Heart left ventricle (tissue), 16 donors: ENCODE measurements around the gene MED29. TPM values are rescaled to one million over a fixed set of nuclear protein-coding genes. Genes with fewer than 3 reads are reported as not detected.
A peak's percentile ranks its signal among the peaks of the same experiment; 100 is the strongest.

Experiments
- ATAC-seq, 4 donors: fragments of 200-7000 bp; cut with Tn5 transposase; one replicate each; pipeline ENCODE4 v1.9.1; 2020 to 2022; ENCODE audit warnings: moderate library complexity in 4 of 4, mild to moderate bottlenecking in 3 of 4, moderate number of reproducible peaks in 1 of 4
- DNase-seq, 5 donors: peaks; one replicate each; pipeline ENCODE4 v3.0.0-alpha.2; 2020
- H3K27ac ChIP-seq, 12 donors: fragments of 200-600 bp; sonication (generic) in 4 of 12; one replicate each; pipeline versions ENCODE4 v1.5.0 to v1.8.0; 2016 to 2022; ENCODE audit warnings: mild to moderate bottlenecking in 2 of 12
- H3K27me3 ChIP-seq, 9 donors: fragments of 200-600 bp; sonication (generic) in 2 of 9; one replicate each; pipeline versions ENCODE4 v1.5.1 to v1.8.0; 2016 to 2022; ENCODE audit warnings: mild to moderate bottlenecking in 3 of 9
- H3K36me3 ChIP-seq, 9 donors: fragments of 200-600 bp; sonication (generic) in 2 of 9; one replicate each; pipeline versions ENCODE4 v1.5.0 to v1.8.0; 2018 to 2022; ENCODE audit warnings: mild to moderate bottlenecking in 2 of 9
- H3K4me1 ChIP-seq, 12 donors: fragments of 200-600 bp; sonication (generic) in 4 of 12; one replicate each; pipeline versions ENCODE4 v1.5.0 to v1.8.0; 2016 to 2022; ENCODE audit warnings: mild to moderate bottlenecking in 3 of 12
- H3K4me3 ChIP-seq, 12 donors: fragments of 200-600 bp; sonication (generic) in 4 of 12; one replicate each; pipeline versions ENCODE4 v1.5.0 to v1.8.0; 2017 to 2022; ENCODE audit warnings: mild to moderate bottlenecking in 9 of 12, moderate library complexity in 4 of 12
- H3K9me3 ChIP-seq, 12 donors: fragments of 200-600 bp; sonication (generic) in 4 of 12; one replicate each; pipeline versions ENCODE4 v1.5.0 to v1.8.0; 2016 to 2022; ENCODE audit warnings: mild to moderate bottlenecking in 1 of 12
- POLR2A ChIP-seq, 2 donors: fragments of 450-650 bp; IDR thresholded peaks; one replicate each; pipeline ENCODE4 v1.6.1; 2017; ENCODE audit warnings: antibody characterized with exemption in 2 of 2, mild to moderate bottlenecking in 2 of 2, moderate library complexity in 2 of 2
- WGBS, 4 donors: extraction: QIAGEN DNeasy Blood & Tissue Kit in 2 of 4; methylation state at CpG; one replicate each; pipeline versions ENCODE4 v1.1.5 to v1.1.7; 2013 to 2018; 5-methylcytosine and 5-hydroxymethylcytosine counted together
- intact Hi-C, 10 donors: fragments of 100-400 bp; cut with DNase I; formaldehyde crosslinking; loops; one replicate each; pipeline versions ENCODE4 v1.11.1 to v1.14.2; 2022
- polyA plus RNA-seq, 2 donors: library from polyadenylated mRNA; stranded (reverse); fragments of 200-250 nt; gene quantifications; one replicate each; pipeline ENCODE4 v1.2.3, GENCODE V29; 2013
- total RNA-seq, 9 donors: library from RNA; depleted of rRNA in 2 of 9; stranded (reverse); fragments of >200 nt in 2 of 9; fragmentation: NEBNext Ultra II Directional in 3 of 9; extraction: Animal tissue kit (Norgen Biotek cat#: 25700) in 3 of 9; gene quantifications; one replicate each; pipeline versions ENCODE4 v1.1.0 to v1.2.4, GENCODE V29; 2016 to 2023
- TF ChIP-seq, protein P1 (sequence below), 12 donors: fragments of 200-600 bp; sonication (generic) in 4 of 12; IDR thresholded peaks; one replicate each; pipeline versions ENCODE4 v1.5.0 to v1.8.0; 2018 to 2022; ENCODE audit warnings: antibody characterized with exemption in 12 of 12, mild to moderate bottlenecking in 5 of 12
- donor health status: ischemic (EF 13 %, LVEDD 7.1; RV severe dilation, severe dysfunction).
- donor health status: healthy with polysubstance abuse.
- donor health status: DM: no; HTN: yes; CAD: no.
- donor health status: DM: no; HTN: no; CAD: no.
- donor health status: ischemic (EF 25% LVEDD 6.9; RV normal size, moderate dysfunction).
- donor health status: ischemic (EF 25% LVEDD 5.7; RV mildly dilated, moderate dysfunction).
- donor health status: healthy.
- donor health status: DM: yes; HTN: yes; CAD: no.
- donor health status: ischemic (EF 35%, LVEDD 5.7; RV mildly dilated, moderate dysfunction).
- donor health status: nonischemic (EF 11% LVEDD 7.7; RV severe dilation, severe dysfunction).
- donor health status: DM: yes; HTN: yes; CAD: no.
- donor health status: PGD.
- donor health status: ischemic (EF 29% LVEDD 5.4; RV normal size, mild dysfunction).
- donor health status: nonischemic (EF 23%, LVEDD 6.1; RV moderate dilation, normal function).

MED29 gene
- total and polyA plus RNA-seq, 11 donors, result 26.3 to 53.0 (median 34.1) TPM

DNA sequence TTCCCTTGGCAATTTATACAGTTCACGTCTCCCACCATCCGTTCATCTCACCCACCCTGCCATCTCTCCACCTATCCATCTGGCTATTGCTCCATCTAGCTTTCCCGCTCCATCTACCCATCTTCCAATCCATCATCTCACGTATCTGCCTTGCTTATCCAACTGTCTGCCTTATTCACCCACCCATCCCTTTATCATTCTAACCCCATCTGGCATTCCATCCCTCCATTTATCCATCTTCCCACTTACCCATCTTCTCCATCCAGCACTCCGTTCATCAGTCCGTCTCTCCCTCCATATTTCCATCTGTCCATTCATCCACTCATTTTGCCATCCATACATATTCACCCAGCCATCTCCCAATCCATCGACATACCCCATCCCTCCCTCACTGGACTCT lies 34.6 kb downstream of the MED29 start:
- H3K9me3 ChIP-seq, result no peaks in the 10 kb centered on the region
- WGBS, 4 donors, result 85 to 95% (median 90%) methylated on average over 7 of the region's 7 CpGs
- H3K27me3 ChIP-seq, result no peaks in the 10 kb centered on the region
- no peak for DNase-seq
- no peak overlapping the region for H3K27ac ChIP-seq
- no peak overlapping the region for H3K4me3 ChIP-seq
- no peak for ATAC-seq
- H3K4me1 ChIP-seq, result peaks cover 9 to 22% (median 17%) of the 10 kb centered on the region in 12 donors
- H3K36me3 ChIP-seq, result peaks cover 0 to 42% (median 22%) of the 10 kb centered on the region in 9 donors
- intact Hi-C loops, result no loop called here
- no peak for TF ChIP-seq POLR2A (IDR thresholded peaks at IDR 0.05)
- TF ChIP-seq, protein P1, sequence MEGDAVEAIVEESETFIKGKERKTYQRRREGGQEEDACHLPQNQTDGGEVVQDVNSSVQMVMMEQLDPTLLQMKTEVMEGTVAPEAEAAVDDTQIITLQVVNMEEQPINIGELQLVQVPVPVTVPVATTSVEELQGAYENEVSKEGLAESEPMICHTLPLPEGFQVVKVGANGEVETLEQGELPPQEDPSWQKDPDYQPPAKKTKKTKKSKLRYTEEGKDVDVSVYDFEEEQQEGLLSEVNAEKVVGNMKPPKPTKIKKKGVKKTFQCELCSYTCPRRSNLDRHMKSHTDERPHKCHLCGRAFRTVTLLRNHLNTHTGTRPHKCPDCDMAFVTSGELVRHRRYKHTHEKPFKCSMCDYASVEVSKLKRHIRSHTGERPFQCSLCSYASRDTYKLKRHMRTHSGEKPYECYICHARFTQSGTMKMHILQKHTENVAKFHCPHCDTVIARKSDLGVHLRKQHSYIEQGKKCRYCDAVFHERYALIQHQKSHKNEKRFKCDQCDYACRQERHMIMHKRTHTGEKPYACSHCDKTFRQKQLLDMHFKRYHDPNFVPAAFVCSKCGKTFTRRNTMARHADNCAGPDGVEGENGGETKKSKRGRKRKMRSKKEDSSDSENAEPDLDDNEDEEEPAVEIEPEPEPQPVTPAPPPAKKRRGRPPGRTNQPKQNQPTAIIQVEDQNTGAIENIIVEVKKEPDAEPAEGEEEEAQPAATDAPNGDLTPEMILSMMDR (IDR thresholded peaks at IDR 0.05), result no peak

DNA sequence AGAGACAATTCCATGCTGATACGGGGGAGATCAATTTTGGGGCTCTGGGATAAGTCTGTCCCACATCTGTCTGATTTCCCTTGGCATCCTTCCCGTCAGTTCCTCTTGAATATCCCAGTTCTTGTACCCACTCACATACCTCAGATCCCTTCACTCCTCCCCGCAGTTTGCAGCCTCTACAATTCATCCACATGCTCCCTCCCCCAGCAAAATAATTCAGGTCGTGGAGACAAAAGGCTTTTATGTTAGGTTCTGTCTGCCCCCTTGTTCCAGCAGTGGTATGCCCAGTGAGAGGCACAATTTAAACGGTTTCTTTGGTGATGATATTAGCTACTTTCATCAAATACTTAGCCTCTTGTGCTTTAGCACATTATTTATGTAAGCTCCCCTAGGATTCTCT lies 35.0 kb downstream of the MED29 start:
- Histone ChIP-seq H3K36me3 (peaks cover 0 to 38% (median 20%) of the 10 kb centered on the region in 9 donors), H3K27ac (no peak overlapping the region), H3K27me3 (no peaks in the 10 kb centered on the region), H3K9me3 (no peaks in the 10 kb centered on the region), H3K4me3 (no peak overlapping the region), H3K4me1 (peaks cover 9 to 24% (median 17%) of the 10 kb centered on the region in 12 donors)
- ATAC-seq, result no peak
- TF ChIP-seq, protein P1 (IDR thresholded peaks at IDR 0.05), result no peak
- no peak for TF ChIP-seq POLR2A (IDR thresholded peaks at IDR 0.05)
- 67 to 77% (median 70%) methylated on average over 5 of the region's 5 CpGs for WGBS, 4 donors
- intact Hi-C loops, result no loop called here
- no peak for DNase-seq

DNA sequence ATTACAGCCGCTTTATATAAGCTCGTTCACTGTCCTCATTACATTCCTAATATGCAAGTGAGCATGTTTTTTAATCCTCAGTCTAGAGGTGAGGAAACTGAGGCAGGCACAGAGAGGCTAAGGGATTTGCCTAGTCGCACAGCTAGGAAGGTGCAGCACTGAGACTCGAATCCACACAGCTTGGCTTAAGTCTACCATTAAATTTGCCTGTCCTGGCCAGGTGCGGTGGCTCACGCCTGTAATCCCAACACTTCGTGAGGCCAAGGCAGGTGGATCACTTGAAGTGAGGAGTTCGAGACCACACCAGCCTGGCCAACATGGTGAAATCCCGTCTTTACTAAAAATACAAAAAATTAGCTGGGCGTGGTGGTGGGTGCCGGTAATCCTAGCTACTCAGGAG lies 36.5 kb downstream of the MED29 start:
- Histone ChIP-seq H3K4me1 (peaks cover 9 to 27% (median 17%) of the 10 kb centered on the region in 12 donors), H3K4me3 (no peak overlapping the region), H3K27me3 (no peaks in the 10 kb centered on the region), H3K36me3 (peaks cover 1 to 34% (median 15%) of the 10 kb centered on the region in 9 donors), H3K27ac (peak overlapping the region; percentile 64 to 93 (median 86)), H3K9me3 (no peaks in the 10 kb centered on the region)
- intact Hi-C loops, result no loop called here
- 89 to 94% (median 92%) methylated on average over 9 to 11 of the region's 11 CpGs for WGBS, 4 donors
- no peak for ATAC-seq
- no peak for TF ChIP-seq POLR2A (IDR thresholded peaks at IDR 0.05)
- TF ChIP-seq, protein P1 (IDR thresholded peaks at IDR 0.05), result no peak
- DNase-seq, result peak in 1 of 5 donors; percentile 30

DNA sequence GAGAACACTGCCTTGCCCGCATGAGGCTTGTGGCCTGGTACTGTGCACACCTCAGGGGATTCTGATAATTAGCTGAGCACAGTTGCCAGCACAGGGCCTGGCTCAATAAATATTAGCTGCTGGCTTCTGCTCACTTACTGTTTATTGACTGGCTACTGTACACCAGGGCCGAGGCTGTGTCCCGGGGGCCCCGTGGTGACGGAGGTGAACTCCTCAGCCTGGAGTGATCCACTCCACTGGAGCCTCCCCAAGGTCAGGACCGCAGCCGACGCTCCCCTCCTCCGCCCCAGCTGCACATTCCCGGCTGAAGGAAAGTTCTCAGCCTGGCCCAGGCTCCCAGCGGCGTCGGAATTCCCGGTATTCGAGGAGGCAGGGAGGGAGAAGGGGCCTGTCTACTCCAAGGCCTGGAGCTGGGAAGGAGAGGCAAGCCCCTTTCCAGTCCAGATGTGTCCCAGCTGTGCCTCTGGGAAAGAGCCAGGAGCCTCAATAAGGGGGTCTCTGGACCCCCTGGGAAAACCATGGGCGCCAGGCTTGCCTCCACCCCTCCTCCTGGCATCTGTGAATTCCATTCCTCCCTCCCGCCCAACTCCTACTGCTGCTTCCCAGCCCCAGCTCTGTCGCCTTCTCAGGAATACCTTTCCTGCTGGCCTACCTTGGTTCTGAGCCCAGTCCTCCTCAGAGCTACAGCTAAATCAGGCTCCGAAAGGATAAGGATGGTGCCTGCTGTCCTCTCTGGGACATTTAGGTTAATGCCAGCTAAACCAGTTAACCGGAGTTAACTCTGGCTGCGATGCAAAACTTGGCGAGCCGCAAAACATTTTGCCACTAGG lies 37.3 kb downstream of the MED29 start:
- WGBS, 4 donors, result 15 to 21% (median 16%) methylated on average over 16 to 23 of the region's 23 CpGs
- peak overlapping the region; percentile 64 to 93 (median 86) for H3K27ac ChIP-seq
- intact Hi-C loops, result no loop called here
- no peaks in the 10 kb centered on the region for H3K27me3 ChIP-seq
- H3K4me3 ChIP-seq, result peak overlapping the region in 3 of 12 donors; percentile 6 to 22 (median 22)
- H3K36me3 ChIP-seq, result peaks cover 3 to 34% (median 19%) of the 10 kb centered on the region in 9 donors
- H3K4me1 ChIP-seq, result peaks cover 9 to 28% (median 19%) of the 10 kb centered on the region in 12 donors
- TF ChIP-seq, protein P1 (IDR thresholded peaks at IDR 0.05), result no peak
- no peak for TF ChIP-seq POLR2A (IDR thresholded peaks at IDR 0.05)
- no peaks in the 10 kb centered on the region for H3K9me3 ChIP-seq
- ATAC-seq, result peak; percentile 69 to 84 (median 80)
- DNase-seq, result peak; percentile 82 to 86 (median 86)
